ENCODE results near the gene PLEKHG2. TPM values are rescaled to one million over a fixed set of nuclear protein-coding genes. Genes with fewer than 3 reads are reported as not detected.

The PLEKHG2 gene
- total and polyA plus RNA-seq, 2 donors (not counting 1 experiment from before 2014, with no cell fraction given) = 13.1 to 13.7 TPM

DNA sequence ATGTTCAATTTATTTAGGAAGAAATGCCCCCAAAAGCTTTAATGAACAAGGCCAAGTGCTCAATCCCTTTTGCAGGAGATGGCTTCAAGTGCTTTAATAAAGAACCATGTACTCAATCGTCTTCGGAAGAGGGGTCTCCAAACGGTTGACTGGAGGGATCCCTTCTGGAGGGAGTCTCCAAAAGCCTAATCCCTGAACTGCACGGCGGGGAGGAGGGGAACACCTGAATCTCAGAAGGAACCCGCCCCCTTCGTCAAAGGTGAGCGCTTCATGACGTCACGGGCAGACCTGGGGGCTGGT is 22.1 kb upstream of the PLEKHG2 start:
- peaks cover 27% of the 10 kb centered on the region for H3K79me2 ChIP-seq (ENCODE audit: control insufficient read depth, insufficient read depth, low read length)
- TF ChIP-seq, protein P1, sequence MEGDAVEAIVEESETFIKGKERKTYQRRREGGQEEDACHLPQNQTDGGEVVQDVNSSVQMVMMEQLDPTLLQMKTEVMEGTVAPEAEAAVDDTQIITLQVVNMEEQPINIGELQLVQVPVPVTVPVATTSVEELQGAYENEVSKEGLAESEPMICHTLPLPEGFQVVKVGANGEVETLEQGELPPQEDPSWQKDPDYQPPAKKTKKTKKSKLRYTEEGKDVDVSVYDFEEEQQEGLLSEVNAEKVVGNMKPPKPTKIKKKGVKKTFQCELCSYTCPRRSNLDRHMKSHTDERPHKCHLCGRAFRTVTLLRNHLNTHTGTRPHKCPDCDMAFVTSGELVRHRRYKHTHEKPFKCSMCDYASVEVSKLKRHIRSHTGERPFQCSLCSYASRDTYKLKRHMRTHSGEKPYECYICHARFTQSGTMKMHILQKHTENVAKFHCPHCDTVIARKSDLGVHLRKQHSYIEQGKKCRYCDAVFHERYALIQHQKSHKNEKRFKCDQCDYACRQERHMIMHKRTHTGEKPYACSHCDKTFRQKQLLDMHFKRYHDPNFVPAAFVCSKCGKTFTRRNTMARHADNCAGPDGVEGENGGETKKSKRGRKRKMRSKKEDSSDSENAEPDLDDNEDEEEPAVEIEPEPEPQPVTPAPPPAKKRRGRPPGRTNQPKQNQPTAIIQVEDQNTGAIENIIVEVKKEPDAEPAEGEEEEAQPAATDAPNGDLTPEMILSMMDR (conservative IDR thresholded peaks at IDR 0.05 in 1 of 2, IDR thresholded peaks at IDR 0.05 in 1 of 2; ENCODE audit: low read depth in 1 of 2, low read length in 2 of 2) = no peak
- TF ChIP-seq EZH2 (IDR thresholded peaks at IDR 0.05; ENCODE audit: low read length, missing control alignments) = no peak

DNA sequence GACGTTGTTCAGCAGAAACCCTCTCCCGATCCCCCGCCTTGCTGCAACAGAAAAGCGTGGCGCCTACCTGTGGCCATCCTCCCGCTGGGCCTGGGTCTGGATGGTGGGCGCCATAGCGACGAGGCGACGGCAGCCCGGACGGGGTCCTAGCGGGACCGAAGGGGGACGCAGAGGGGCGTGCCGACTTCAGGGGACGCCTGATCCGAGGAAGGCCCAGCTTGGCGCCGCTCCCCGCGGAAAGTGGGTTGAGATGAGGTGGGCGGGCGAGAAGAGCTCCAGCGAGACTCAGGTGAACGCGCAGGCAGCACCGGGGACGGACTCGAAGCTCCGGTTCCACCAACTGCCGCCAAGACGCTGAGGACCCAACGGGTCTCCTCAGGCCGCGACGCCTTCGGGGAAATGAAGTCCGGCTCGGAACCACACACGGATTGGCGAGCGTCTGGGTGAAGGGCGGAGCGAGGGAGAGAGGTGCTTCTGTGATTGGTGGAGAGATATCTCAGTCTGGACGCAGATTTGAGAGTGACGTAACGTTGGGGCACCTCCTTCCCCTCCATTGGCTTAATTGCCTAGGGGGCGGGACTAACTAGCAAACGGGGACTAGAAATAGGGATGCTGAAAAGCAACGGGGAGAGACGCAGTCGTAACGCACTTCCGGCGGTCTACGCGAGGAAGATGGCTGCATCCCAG is 21.6 kb upstream of the PLEKHG2 start, which contains the start of the genes MED29 and PAF1:
Gene MED29 (plus strand): TSS at position 628 of the 687 bp plus-strand sequence. CDS start 45 bp downstream, at position 673.
Gene PAF1 (minus strand): TSS at position 356 of the 687 bp plus-strand sequence. CDS start 242 bp downstream, at position 114.
- peak within 1 kb of the TSS; percentile 98 for H3K9ac ChIP-seq (ENCODE audit: insufficient read depth, low read length)
- TF ChIP-seq EZH2 (IDR thresholded peaks at IDR 0.05; ENCODE audit: low read length, missing control alignments) = no peak
- TF ChIP-seq, protein P1 (conservative IDR thresholded peaks at IDR 0.05 in 1 of 2, IDR thresholded peaks at IDR 0.05 in 1 of 2; ENCODE audit: low read depth in 1 of 2, low read length in 2 of 2) = no peak
- peaks cover 29% of the 10 kb centered on the region for H3K36me3 ChIP-seq (ENCODE audit: control insufficient read depth, insufficient read depth, low read length)
- H3K27me3 ChIP-seq (ENCODE audit: control insufficient read depth, insufficient read depth, low read length) = no peaks in the 10 kb centered on the region
- peak within 1 kb of the TSS; percentile 91 to 99 (median 96) for H3K4me3 ChIP-seq (replicated peaks in 1 of 4; ENCODE audit: control extremely low read depth in 1 of 4, insufficient read depth in 1 of 4, low read depth in 3 of 4, low read length in 4 of 4)
- H3K4me2 ChIP-seq (ENCODE audit: extremely low read depth, insufficient read depth, low read length) = peak within 1 kb of the TSS; percentile 98
- peak within 1 kb of the TSS; percentile 73 for H2AFZ ChIP-seq (ENCODE audit: low read length)
- H3K4me1 ChIP-seq (ENCODE audit: control insufficient read depth, extremely low read depth, insufficient read depth, low read length) = peaks cover 10% of the 10 kb centered on the region
- peak; percentile 99 to 100 for DNase-seq (ENCODE audit: low read depth in 2 of 2)
- no peaks in the 10 kb centered on the region for H4K20me1 ChIP-seq (ENCODE audit: control insufficient read depth, extremely low read depth, insufficient read depth, low read length)
- no peaks in the 10 kb centered on the region for H3K9me3 ChIP-seq (ENCODE audit: control insufficient read depth, insufficient read depth, low read depth, low read length)
- H3K27ac ChIP-seq (ENCODE audit: insufficient read depth, low read length) = peak within 1 kb of the TSS; percentile 99
- H3K79me2 ChIP-seq (ENCODE audit: control insufficient read depth, insufficient read depth, low read length) = peaks cover 27% of the 10 kb centered on the region

More for the DNA sequence above, 22.1 kb upstream of the PLEKHG2 start:
- Histone ChIP-seq H3K4me2 (ENCODE audit: extremely low read depth, insufficient read depth, low read length) (peak overlapping the region; percentile 98), H3K9me3 (ENCODE audit: control insufficient read depth, insufficient read depth, low read depth, low read length) (no peaks in the 10 kb centered on the region), H4K20me1 (ENCODE audit: control insufficient read depth, extremely low read depth, insufficient read depth, low read length) (no peaks in the 10 kb centered on the region), H3K9ac (ENCODE audit: insufficient read depth, low read length) (peak overlapping the region; percentile 98), H3K27me3 (ENCODE audit: control insufficient read depth, insufficient read depth, low read length) (no peaks in the 10 kb centered on the region), H2AFZ (ENCODE audit: low read length) (no peak overlapping the region), H3K4me1 (ENCODE audit: control insufficient read depth, extremely low read depth, insufficient read depth, low read length) (peaks cover 10% of the 10 kb centered on the region), H3K27ac (ENCODE audit: insufficient read depth, low read length) (peak overlapping the region; percentile 99), H3K4me3 (replicated peaks in 1 of 4; ENCODE audit: control extremely low read depth in 1 of 4, insufficient read depth in 1 of 4, low read depth in 3 of 4, low read length in 4 of 4) (peak overlapping the region; percentile 77 to 98 (median 92)), H3K36me3 (ENCODE audit: control insufficient read depth, insufficient read depth, low read length) (peaks cover 31% of the 10 kb centered on the region)
- peak in 1 of 2 donors; percentile 9 for DNase-seq (ENCODE audit: low read depth in 2 of 2)

DNA sequence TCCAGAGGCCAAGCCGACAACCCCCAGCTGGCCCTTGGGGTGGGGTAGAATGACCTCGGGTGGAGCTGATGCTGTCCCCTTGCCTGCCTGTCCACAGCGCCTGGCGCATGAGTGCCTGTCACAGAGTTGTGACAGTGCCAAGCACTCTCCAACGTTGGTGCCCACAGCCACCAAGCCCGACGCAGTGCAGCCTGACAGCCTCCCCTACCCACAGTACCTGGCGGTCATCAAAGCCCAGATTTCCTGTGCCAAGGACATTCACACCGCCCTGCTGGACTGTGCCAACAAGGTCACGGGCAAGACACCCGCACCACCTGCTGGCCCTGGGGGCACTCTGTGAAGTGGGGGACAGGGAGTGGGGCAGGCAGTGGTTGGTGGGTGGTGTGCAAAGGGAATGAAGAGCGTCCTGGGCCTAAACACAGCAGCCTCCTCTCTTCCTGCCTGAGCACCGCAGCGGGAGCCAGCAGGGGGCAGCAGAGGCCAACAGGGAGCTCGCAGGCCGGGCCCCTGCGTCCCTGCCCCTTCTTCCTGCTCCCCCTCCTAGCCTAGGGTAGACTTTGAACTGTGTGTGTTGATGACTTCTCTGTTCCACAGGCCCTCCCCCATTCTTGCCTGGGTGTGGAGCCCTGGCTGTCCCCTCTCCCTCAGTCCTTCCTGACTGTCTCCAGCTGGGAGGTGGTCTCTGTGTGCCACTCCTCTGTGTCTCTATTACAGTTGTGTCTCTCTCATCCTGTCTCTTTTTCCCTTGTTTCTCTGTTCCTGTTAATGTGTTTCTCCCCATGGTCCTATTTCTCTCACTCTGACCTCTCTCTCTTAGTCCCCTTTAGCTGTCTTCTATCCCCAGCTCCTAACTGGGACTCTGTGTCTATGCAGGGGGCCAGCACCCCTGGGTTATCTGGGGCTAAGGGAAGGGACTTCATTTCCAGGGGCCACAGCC is 14.8 kb upstream of the PLEKHG2 start:
- no peak overlapping the region for H2AFZ ChIP-seq (ENCODE audit: low read length)
- H3K79me2 ChIP-seq (ENCODE audit: control insufficient read depth, insufficient read depth, low read length) = peaks cover 2% of the 10 kb centered on the region
- no peaks in the 10 kb centered on the region for H3K9me3 ChIP-seq (ENCODE audit: control insufficient read depth, insufficient read depth, low read depth, low read length)
- H3K4me2 ChIP-seq (ENCODE audit: extremely low read depth, insufficient read depth, low read length) = no peak overlapping the region
- no peaks in the 10 kb centered on the region for H3K27me3 ChIP-seq (ENCODE audit: control insufficient read depth, insufficient read depth, low read length)
- H4K20me1 ChIP-seq (ENCODE audit: control insufficient read depth, extremely low read depth, insufficient read depth, low read length) = no peaks in the 10 kb centered on the region
- H3K36me3 ChIP-seq (ENCODE audit: control insufficient read depth, insufficient read depth, low read length) = peaks cover 10% of the 10 kb centered on the region
- peak overlapping the region; percentile 83 for H3K27ac ChIP-seq (ENCODE audit: insufficient read depth, low read length)
- H3K4me3 ChIP-seq (replicated peaks in 1 of 4; ENCODE audit: control extremely low read depth in 1 of 4, insufficient read depth in 1 of 4, low read depth in 3 of 4, low read length in 4 of 4) = peak overlapping the region in 1 of 4 experiments; percentile 1
- peaks cover 28% of the 10 kb centered on the region for H3K4me1 ChIP-seq (ENCODE audit: control insufficient read depth, extremely low read depth, insufficient read depth, low read length)
- H3K9ac ChIP-seq (ENCODE audit: insufficient read depth, low read length) = peak overlapping the region; percentile 54
- TF ChIP-seq, protein P1 (conservative IDR thresholded peaks at IDR 0.05 in 1 of 2, IDR thresholded peaks at IDR 0.05 in 1 of 2; ENCODE audit: low read depth in 1 of 2, low read length in 2 of 2) = peak; percentile 88 to 92
- TF ChIP-seq EZH2 (IDR thresholded peaks at IDR 0.05; ENCODE audit: low read length, missing control alignments) = no peak
- peak; percentile 63 to 88 for DNase-seq (ENCODE audit: low read depth in 2 of 2)
